Left kidney (tissue), 2 donors: ENCODE measurements around the gene COL19A1. TPM values are rescaled to one million over a fixed set of nuclear protein-coding genes. Genes with fewer than 3 reads are reported as not detected.

ENCODE experiments used
- DNase-seq: peaks from one replicate; pipeline ENCODE4 v3.0.0-alpha.2; 2013
- polyA plus RNA-seq: library from polyadenylated mRNA; unstranded; fragments of 120-200 nt; gene quantifications from one replicate; pipeline ENCODE4 v1.2.1, GENCODE V29; 2013; ENCODE audit not compliant: insufficient read length

COL19A1 gene
- polyA plus RNA-seq, 1 donor = 4.0 TPM

- no peak for DNase-seq
Observed at GRCh38 chr6:70125602-70126001, 259.2 kb downstream of the COL19A1 start.

GRCh38 chr6:70129341-70129740 is 263.0 kb downstream of the COL19A1 start:
- no peak for DNase-seq

- DNase-seq = no peak
Observed at GRCh38 chr6:70130865-70131264, 264.5 kb downstream of the COL19A1 start.

GRCh38 chr6:70131528-70131927 is 265.2 kb downstream of the COL19A1 start:
- DNase-seq = no peak

GRCh38 chr6:70133246-70133645 is 266.9 kb downstream of the COL19A1 start:
- no peak for DNase-seq

GRCh38 chr6:70134542-70134941 is 268.2 kb downstream of the COL19A1 start:
- no peak for DNase-seq

GRCh38 chr6:70135219-70136160 is 269.1 kb downstream of the COL19A1 start:
- no peak for DNase-seq

GRCh38 chr6:70136996-70137395 is 270.6 kb downstream of the COL19A1 start:
- no peak for DNase-seq

- DNase-seq = no peak
Observed at GRCh38 chr6:70140496-70140895, 274.1 kb downstream of the COL19A1 start.

- DNase-seq = no peak
Observed at GRCh38 chr6:70142034-70142433, 275.7 kb downstream of the COL19A1 start.

- DNase-seq = no peak
Observed at GRCh38 chr6:70145178-70145577, 278.8 kb downstream of the COL19A1 start.

- DNase-seq = no peak
Observed at GRCh38 chr6:70149209-70149788, 282.9 kb downstream of the COL19A1 start.

GRCh38 chr6:70150521-70150920 is 284.2 kb downstream of the COL19A1 start:
- no peak for DNase-seq

- DNase-seq = no peak
Observed at GRCh38 chr6:70151616-70152015, 285.3 kb downstream of the COL19A1 start.

- no peak for DNase-seq
Observed at GRCh38 chr6:70152786-70153185, 286.4 kb downstream of the COL19A1 start.

GRCh38 chr6:70157086-70157485 is 290.7 kb downstream of the COL19A1 start:
- no peak for DNase-seq

GRCh38 chr6:70160276-70160675 is 293.9 kb downstream of the COL19A1 start:
- no peak for DNase-seq

- DNase-seq = no peak
Observed at GRCh38 chr6:70162972-70163371, 296.6 kb downstream of the COL19A1 start.

GRCh38 chr6:70163795-70164194 is 297.4 kb downstream of the COL19A1 start:
- no peak for DNase-seq

GRCh38 chr6:70164556-70164955 is 298.2 kb downstream of the COL19A1 start:
- no peak for DNase-seq

GRCh38 chr6:70166088-70166958 is 300.0 kb downstream of the COL19A1 start:
- peak; percentile 32 for DNase-seq

- no peak for DNase-seq
Observed at GRCh38 chr6:70168681-70169377, 302.5 kb downstream of the COL19A1 start.
